Neural cell (in vitro differentiated cells): Measurements from ENCODE around the gene CCM2L.

Experiments
- EZH2 ChIP-seq: fragments of 200-600, 300-800 bp; shearing (Covaris generic), sonication (generic); IDR thresholded peaks from 2 replicates; pipeline ENCODE4 v1.6.1; 2014; ENCODE audit warnings: antibody characterized with exemption, low read length, borderline replicate concordance, mild to moderate bottlenecking; ENCODE audit not compliant: insufficient read depth, poor library complexity, severe bottlenecking
- TF ChIP-seq, protein P1 (sequence below): fragments of 450-650 bp; IDR thresholded peaks from 2 replicates; pipeline ENCODE4 v1.5.1; 2014; ENCODE audit warnings: antibody characterized with exemption, mild to moderate bottlenecking, moderate library complexity; ENCODE audit not compliant: poor library complexity, severe bottlenecking
- TF ChIP-seq, protein P2 (sequence below): IDR thresholded peaks from 2 replicates; pipeline ENCODE4 v1.6.1; 2012; ENCODE audit warnings: borderline replicate concordance

DNA sequence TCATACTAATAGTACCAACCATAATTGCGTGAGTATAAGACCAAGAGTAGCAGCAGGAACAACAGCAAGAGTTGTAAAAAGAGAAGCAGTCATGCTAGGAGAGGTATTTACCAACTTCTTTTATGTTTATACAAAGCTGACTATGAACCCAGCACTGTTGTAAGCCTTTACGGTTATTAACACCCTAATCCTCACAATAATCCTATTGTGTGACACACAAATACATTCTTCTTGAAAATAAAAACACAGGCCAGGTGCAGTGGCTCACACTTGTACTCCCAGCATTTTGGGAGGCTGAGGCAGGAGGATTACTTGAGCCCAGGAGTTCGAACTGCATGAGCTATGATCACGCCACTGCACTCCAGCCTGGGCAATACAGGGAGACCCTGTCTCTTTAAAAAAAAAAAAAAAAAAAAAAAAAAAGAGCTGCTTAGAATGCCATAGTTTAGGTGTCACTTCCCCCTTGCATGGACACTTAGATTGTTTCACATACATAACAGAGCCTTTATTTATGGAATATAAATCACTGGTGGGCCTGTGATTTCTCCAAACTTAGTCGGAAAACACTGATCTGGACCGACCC lies 62.0 kb downstream of the CCM2L start:
- TF ChIP-seq, protein P1, sequence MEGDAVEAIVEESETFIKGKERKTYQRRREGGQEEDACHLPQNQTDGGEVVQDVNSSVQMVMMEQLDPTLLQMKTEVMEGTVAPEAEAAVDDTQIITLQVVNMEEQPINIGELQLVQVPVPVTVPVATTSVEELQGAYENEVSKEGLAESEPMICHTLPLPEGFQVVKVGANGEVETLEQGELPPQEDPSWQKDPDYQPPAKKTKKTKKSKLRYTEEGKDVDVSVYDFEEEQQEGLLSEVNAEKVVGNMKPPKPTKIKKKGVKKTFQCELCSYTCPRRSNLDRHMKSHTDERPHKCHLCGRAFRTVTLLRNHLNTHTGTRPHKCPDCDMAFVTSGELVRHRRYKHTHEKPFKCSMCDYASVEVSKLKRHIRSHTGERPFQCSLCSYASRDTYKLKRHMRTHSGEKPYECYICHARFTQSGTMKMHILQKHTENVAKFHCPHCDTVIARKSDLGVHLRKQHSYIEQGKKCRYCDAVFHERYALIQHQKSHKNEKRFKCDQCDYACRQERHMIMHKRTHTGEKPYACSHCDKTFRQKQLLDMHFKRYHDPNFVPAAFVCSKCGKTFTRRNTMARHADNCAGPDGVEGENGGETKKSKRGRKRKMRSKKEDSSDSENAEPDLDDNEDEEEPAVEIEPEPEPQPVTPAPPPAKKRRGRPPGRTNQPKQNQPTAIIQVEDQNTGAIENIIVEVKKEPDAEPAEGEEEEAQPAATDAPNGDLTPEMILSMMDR: no peak
- TF ChIP-seq EZH2: no peak
- TF ChIP-seq, protein P2, sequence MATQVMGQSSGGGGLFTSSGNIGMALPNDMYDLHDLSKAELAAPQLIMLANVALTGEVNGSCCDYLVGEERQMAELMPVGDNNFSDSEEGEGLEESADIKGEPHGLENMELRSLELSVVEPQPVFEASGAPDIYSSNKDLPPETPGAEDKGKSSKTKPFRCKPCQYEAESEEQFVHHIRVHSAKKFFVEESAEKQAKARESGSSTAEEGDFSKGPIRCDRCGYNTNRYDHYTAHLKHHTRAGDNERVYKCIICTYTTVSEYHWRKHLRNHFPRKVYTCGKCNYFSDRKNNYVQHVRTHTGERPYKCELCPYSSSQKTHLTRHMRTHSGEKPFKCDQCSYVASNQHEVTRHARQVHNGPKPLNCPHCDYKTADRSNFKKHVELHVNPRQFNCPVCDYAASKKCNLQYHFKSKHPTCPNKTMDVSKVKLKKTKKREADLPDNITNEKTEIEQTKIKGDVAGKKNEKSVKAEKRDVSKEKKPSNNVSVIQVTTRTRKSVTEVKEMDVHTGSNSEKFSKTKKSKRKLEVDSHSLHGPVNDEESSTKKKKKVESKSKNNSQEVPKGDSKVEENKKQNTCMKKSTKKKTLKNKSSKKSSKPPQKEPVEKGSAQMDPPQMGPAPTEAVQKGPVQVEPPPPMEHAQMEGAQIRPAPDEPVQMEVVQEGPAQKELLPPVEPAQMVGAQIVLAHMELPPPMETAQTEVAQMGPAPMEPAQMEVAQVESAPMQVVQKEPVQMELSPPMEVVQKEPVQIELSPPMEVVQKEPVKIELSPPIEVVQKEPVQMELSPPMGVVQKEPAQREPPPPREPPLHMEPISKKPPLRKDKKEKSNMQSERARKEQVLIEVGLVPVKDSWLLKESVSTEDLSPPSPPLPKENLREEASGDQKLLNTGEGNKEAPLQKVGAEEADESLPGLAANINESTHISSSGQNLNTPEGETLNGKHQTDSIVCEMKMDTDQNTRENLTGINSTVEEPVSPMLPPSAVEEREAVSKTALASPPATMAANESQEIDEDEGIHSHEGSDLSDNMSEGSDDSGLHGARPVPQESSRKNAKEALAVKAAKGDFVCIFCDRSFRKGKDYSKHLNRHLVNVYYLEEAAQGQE: no peak
